Right ventricle myocardium inferior (tissue), 1 donor: ENCODE data around the gene ENTREP1. TPM values are rescaled to one million over a fixed set of nuclear protein-coding genes. Genes with fewer than 3 reads are reported as not detected.

ENCODE experiments used
- ATAC-seq: fragments of 200-7000 bp; cut with Tn5 transposase; one replicate; pipeline ENCODE4 v1.9.1; 2020; ENCODE audit warnings: mild to moderate bottlenecking, moderate library complexity
- DNase-seq: peaks from one replicate; pipeline ENCODE4 v3.0.0; 2021; ENCODE audit errors: missing footprints
- intact Hi-C: fragments of 100-400 bp; cut with DNase I; formaldehyde crosslinking; loops from one replicate; pipeline ENCODE4 v1.11.0; 2022
- total RNA-seq: library from RNA; stranded (reverse); fragmentation: NEBNext Ultra II Directional; extraction: Animal tissue kit (Norgen Biotek cat#: 25700); gene quantifications from one replicate; pipeline ENCODE4 v1.2.1, GENCODE V29; 2021
- donor health status: DM: no; HTN: yes; CAD: no; lungs with severe emphysema.

The ENTREP1 gene
- total RNA-seq, 1 donor from 2014 or later: 20.0 TPM

- intact Hi-C loops: no loop called here
- no peak for DNase-seq
- no peak for ATAC-seq
Observed at GRCh38 chr9:69355232-69355631, 30.2 kb downstream of the ENTREP1 start.

- DNase-seq: peak; percentile 68
Observed at GRCh38 chr9:69357030-69357775, 32.2 kb downstream of the ENTREP1 start.

GRCh38 chr9:69357821-69358220 is 32.8 kb downstream of the ENTREP1 start:
- intact Hi-C loops: no loop called here
- no peak for DNase-seq
- no peak for ATAC-seq

More at GRCh38 chr9:69357030-69357775, 32.2 kb downstream of the ENTREP1 start:
- peak; percentile 86 for ATAC-seq
- intact Hi-C loops: no loop called here

- DNase-seq: no peak
- ATAC-seq: no peak
- intact Hi-C loops: no loop called here
Observed at GRCh38 chr9:69363191-69363590, 38.2 kb downstream of the ENTREP1 start.

GRCh38 chr9:69364510-69365150 is 39.6 kb downstream of the ENTREP1 start:
- ATAC-seq: peak; percentile 56
- intact Hi-C loops: no loop called here
- no peak for DNase-seq

GRCh38 chr9:69370430-69370829 is 45.4 kb downstream of the ENTREP1 start:
- intact Hi-C loops: no loop called here
- no peak for ATAC-seq
- DNase-seq: no peak

- ATAC-seq (no peak), DNase-seq (no peak)
- intact Hi-C loops: no loop called here
Observed at GRCh38 chr9:69371001-69371400, 46.0 kb downstream of the ENTREP1 start.

- ATAC-seq (peak; percentile 89), DNase-seq (no peak)
- intact Hi-C loops: loop anchor here (5.0 kb wide), 1 partner anchor 49 kb away; the partner anchor contains the start of gene ENTREP1
Observed at GRCh38 chr9:69376651-69377050, 51.6 kb downstream of the ENTREP1 start.

- intact Hi-C loops: loop anchor here (5.0 kb wide), 1 partner anchor 50 kb away; the partner anchor contains the start of gene ENTREP1
- ATAC-seq (no peak), DNase-seq (no peak)
Observed at GRCh38 chr9:69377291-69377690, 52.3 kb downstream of the ENTREP1 start.

GRCh38 chr9:69377981-69378380 is 53.0 kb downstream of the ENTREP1 start:
- ATAC-seq: no peak
- no peak for DNase-seq
- intact Hi-C loops: loop anchor here (5.0 kb wide), 1 partner anchor 51 kb away; the partner anchor contains the start of gene ENTREP1

GRCh38 chr9:69379270-69379982 is 54.4 kb downstream of the ENTREP1 start:
- DNase-seq (no peak), ATAC-seq (peak; percentile 81)
- intact Hi-C loops: loop anchor here (5.0 kb wide), 1 partner anchor 52 kb away; the partner anchor contains the start of gene ENTREP1

- no peak for DNase-seq
- no peak for ATAC-seq
- intact Hi-C loops: loop anchor here (10.0 kb wide), 1 partner anchor 116 kb away; no protein-coding TSS in a partner anchor
Observed at GRCh38 chr9:69380301-69380700, 55.3 kb downstream of the ENTREP1 start.

GRCh38 chr9:69380811-69381210 is 55.8 kb downstream of the ENTREP1 start:
- no peak for ATAC-seq
- intact Hi-C loops: loop anchor here (10.0 kb wide), 1 partner anchor 116 kb away; no protein-coding TSS in a partner anchor
- no peak for DNase-seq

- no peak for ATAC-seq
- intact Hi-C loops: loop anchor here (10.0 kb wide), 1 partner anchor 117 kb away; no protein-coding TSS in a partner anchor
- no peak for DNase-seq
Observed at GRCh38 chr9:69382135-69382534, 57.1 kb downstream of the ENTREP1 start.

- intact Hi-C loops: loop anchor here (10.0 kb wide), 1 partner anchor 121 kb away; no protein-coding TSS in a partner anchor
Observed at GRCh38 chr9:69385581-69386033, 60.6 kb downstream of the ENTREP1 start.

GRCh38 chr9:69386651-69387050 is 61.6 kb downstream of the ENTREP1 start:
- intact Hi-C loops: loop anchor here (10.0 kb wide), 1 partner anchor 122 kb away; no protein-coding TSS in a partner anchor
- peak; percentile 92 for ATAC-seq

More at GRCh38 chr9:69385581-69386033, 60.6 kb downstream of the ENTREP1 start:
- ATAC-seq (no peak), DNase-seq (no peak)

GRCh38 chr9:69388596-69388995 is 63.6 kb downstream of the ENTREP1 start:
- ATAC-seq (no peak), DNase-seq (no peak)
- intact Hi-C loops: loop anchor here (10.0 kb wide), 1 partner anchor 124 kb away; no protein-coding TSS in a partner anchor

More at GRCh38 chr9:69386651-69387050, 61.6 kb downstream of the ENTREP1 start:
- no peak for DNase-seq

- intact Hi-C loops: loop anchor here (10.0 kb wide), 1 partner anchor 125 kb away; no protein-coding TSS in a partner anchor
- no peak for DNase-seq
- no peak for ATAC-seq
Observed at GRCh38 chr9:69389437-69389995, 64.5 kb downstream of the ENTREP1 start.
